Stimulated activated CD8-positive, alpha-beta memory T cell treated with anti-CD3 and anti-CD28 coated beads, Interleukin-7, amount 100 ng/mL, for 48 hours (primary cell): Measurements from ENCODE around the gene TRIM38.
"Not testable (repeated sequence)": the region's sequence is repeated elsewhere in the genome, so short reads cannot be mapped to it uniquely, and the experiment has no call there.

Experiments
- DNase-seq, 2 donors: peaks; one replicate each; pipeline ENCODE4 v3.0.0-alpha.2; 2020; ENCODE audit warnings: low read depth in 1 of 2; ENCODE audit errors: extremely low read depth in 1 of 2

Gene TRIM38

GRCh38 chr6:25942561-25943147 is 19.9 kb upstream of the TRIM38 start:
- no peak for DNase-seq

GRCh38 chr6:25943887-25944286 is 18.7 kb upstream of the TRIM38 start:
- no peak for DNase-seq

GRCh38 chr6:25944688-25945574 is 17.7 kb upstream of the TRIM38 start:
- no peak for DNase-seq

- DNase-seq = not testable (repeated sequence)
These were observed 16.9 kb upstream of the TRIM38 start for GRCh38 chr6:25945738-25946137.

GRCh38 chr6:25946631-25947030 is 16.0 kb upstream of the TRIM38 start:
- no peak for DNase-seq

- DNase-seq = not testable (repeated sequence)
These were observed 15.1 kb upstream of the TRIM38 start for GRCh38 chr6:25947492-25947891.

- DNase-seq = no peak
These were observed 12.9 kb upstream of the TRIM38 start for GRCh38 chr6:25949695-25950094.

- DNase-seq = no peak
These were observed 12.3 kb upstream of the TRIM38 start for GRCh38 chr6:25950297-25950696.

GRCh38 chr6:25951296-25952032 is 11.1 kb upstream of the TRIM38 start:
- no peak for DNase-seq

GRCh38 chr6:25952535-25952934 is 10.1 kb upstream of the TRIM38 start:
- DNase-seq = no peak

- no peak for DNase-seq
These were observed 8.9 kb upstream of the TRIM38 start for GRCh38 chr6:25953733-25954132.

- no peak for DNase-seq
These were observed 7.8 kb upstream of the TRIM38 start for GRCh38 chr6:25954756-25955155.

GRCh38 chr6:25956226-25956625 is 6.4 kb upstream of the TRIM38 start:
- DNase-seq = no peak

GRCh38 chr6:25958700-25959162 is 3.9 kb upstream of the TRIM38 start:
- DNase-seq = no peak

GRCh38 chr6:25959890-25960536 is 2.6 kb upstream of the TRIM38 start:
- DNase-seq = no peak

GRCh38 chr6:25960734-25961133 is 1.9 kb upstream of the TRIM38 start:
- peak in 1 of 2 donors; percentile 47 for DNase-seq

- DNase-seq = no peak
These were observed 918 bp upstream of the TRIM38 start for GRCh38 chr6:25961619-25962148.

- no peak for DNase-seq
These were observed 973 bp downstream of the TRIM38 start for GRCh38 chr6:25963426-25964123.

GRCh38 chr6:25965058-25965457 is 2.5 kb downstream of the TRIM38 start:
- no peak for DNase-seq

GRCh38 chr6:25966711-25967110 is 4.1 kb downstream of the TRIM38 start:
- no peak for DNase-seq
